Measurements from ENCODE around the gene DDX50.

The DDX50 gene

DNA sequence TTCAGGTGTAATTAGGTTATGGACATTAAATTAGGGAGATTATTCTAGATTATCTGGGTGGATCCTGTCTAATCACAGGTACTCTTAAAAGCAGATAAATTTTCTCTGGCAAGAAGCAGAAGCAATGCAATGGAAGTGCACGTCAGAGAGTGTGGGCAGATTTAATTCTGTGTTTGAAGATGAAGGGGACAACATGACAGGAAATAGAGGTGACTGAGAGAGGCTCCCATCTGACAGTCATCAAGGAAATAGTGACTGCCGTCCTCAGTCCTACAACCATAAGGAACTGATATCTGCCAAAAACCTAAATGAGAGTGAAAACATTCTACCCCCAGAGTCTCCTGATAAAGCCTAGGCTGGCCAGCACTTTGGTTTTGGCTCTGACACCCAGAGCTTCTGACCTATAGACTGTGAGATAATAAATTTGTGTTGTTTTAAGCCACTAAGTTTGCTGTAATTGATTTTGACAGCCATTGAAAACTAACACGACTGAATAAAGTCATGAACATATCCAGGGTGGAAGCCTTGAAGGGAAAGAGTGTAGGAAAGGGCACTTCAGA lies 30.5 kb upstream of the DDX50 start:
- peaks cover 9% of the 10 kb centered on the region for H3K9me3 ChIP-seq (ENCODE audit: control insufficient read depth, low read length)
- peak overlapping the region in 1 of 2 experiments; percentile 84 for H2BK12ac ChIP-seq (ENCODE audit: low read length in 2 of 2)
- no peaks in the 10 kb centered on the region for H3K36me3 ChIP-seq (ENCODE audit: control insufficient read depth in 1 of 2, insufficient read depth in 2 of 2, low read depth in 1 of 2, low read length in 2 of 2)
- no peak for DNase-seq
- H3K4me1 ChIP-seq (ENCODE audit: control insufficient read depth, insufficient read depth, low read depth, low read length) = peaks cover 2% of the 10 kb centered on the region
- no peak overlapping the region for H3K23ac ChIP-seq (ENCODE audit: low read length in 2 of 2)
- H3K4me3 ChIP-seq (ENCODE audit: insufficient read depth in 1 of 2, low read depth in 1 of 2, low read length in 2 of 2) = peak overlapping the region in 1 of 2 experiments; percentile 48
- H3K4me2 ChIP-seq (ENCODE audit: low read length, poor library complexity, severe bottlenecking) = no peak overlapping the region
- no peak overlapping the region for H3K27ac ChIP-seq (ENCODE audit: low read length, poor library complexity, severe bottlenecking)
- H4K8ac ChIP-seq (ENCODE audit: low read length) = no peak overlapping the region
- H2BK15ac ChIP-seq (ENCODE audit: low read depth, poor library complexity, severe bottlenecking) = no peak overlapping the region
- H2AFZ ChIP-seq (ENCODE audit: low read depth, low read length) = no peak overlapping the region
- no peaks in the 10 kb centered on the region for H3K79me1 ChIP-seq (replicated peaks; ENCODE audit: low read length, poor library complexity, severe bottlenecking)
- H2BK120ac ChIP-seq (ENCODE audit: low read depth, low read length) = no peak overlapping the region
- no peak overlapping the region for H3K14ac ChIP-seq (ENCODE audit: low read length in 2 of 2)
- no peak overlapping the region for H4K91ac ChIP-seq (ENCODE audit: low read length)
- H3K27me3 ChIP-seq (ENCODE audit: control insufficient read depth in 1 of 2, insufficient read depth in 1 of 2, low read length in 2 of 2) = no peaks in the 10 kb centered on the region
- H2AK5ac ChIP-seq (ENCODE audit: low read length, severe bottlenecking) = no peak overlapping the region
- H3K9ac ChIP-seq (ENCODE audit: low read length) = peak overlapping the region; percentile 56
- peak overlapping the region in 1 of 2 experiments; percentile 52 for H3K18ac ChIP-seq (ENCODE audit: low read depth in 1 of 2, low read length in 2 of 2)
- H3K4ac ChIP-seq (ENCODE audit: low read depth in 1 of 2, low read length in 2 of 2) = no peak overlapping the region
- no peak overlapping the region for H2BK5ac ChIP-seq (ENCODE audit: low read depth, low read length, poor library complexity, severe bottlenecking)
- 45% methylated on average over 3 of the region's 3 CpGs for WGBS

DNA sequence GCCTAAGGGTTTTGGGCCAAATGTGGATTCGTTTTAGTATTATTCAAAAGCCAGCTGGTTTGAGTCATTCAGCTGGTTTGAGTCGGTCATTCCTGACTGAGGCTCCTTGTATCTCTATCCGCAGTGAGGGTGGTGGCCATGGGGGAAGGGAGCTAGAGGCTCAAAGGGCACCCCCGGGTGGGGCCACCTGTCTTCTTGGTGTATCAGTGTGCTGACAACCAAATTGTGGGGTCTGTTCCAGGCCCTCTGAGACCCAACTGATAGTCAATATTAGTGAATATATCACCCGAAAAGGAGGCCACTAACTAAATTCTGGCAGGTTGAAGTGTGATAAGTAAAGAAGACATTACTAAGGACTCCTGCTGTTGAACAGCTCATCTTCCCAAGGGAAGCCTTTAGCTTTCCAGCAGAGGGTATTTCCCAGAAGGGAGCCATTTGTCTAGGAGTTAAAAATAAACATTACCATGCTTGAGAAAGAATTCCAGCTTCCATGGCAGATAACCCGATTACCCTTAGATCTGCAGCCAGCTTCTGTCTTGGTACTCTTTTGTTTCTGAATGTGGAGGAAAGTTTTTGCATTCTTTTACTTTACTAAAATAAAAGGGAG lies 29.9 kb upstream of the DDX50 start:
- peak; percentile 93 for DNase-seq
- 19% methylated on average over 5 of the region's 6 CpGs for WGBS
- no peak overlapping the region for H3K18ac ChIP-seq (ENCODE audit: low read depth in 1 of 2, low read length in 2 of 2)

DNA sequence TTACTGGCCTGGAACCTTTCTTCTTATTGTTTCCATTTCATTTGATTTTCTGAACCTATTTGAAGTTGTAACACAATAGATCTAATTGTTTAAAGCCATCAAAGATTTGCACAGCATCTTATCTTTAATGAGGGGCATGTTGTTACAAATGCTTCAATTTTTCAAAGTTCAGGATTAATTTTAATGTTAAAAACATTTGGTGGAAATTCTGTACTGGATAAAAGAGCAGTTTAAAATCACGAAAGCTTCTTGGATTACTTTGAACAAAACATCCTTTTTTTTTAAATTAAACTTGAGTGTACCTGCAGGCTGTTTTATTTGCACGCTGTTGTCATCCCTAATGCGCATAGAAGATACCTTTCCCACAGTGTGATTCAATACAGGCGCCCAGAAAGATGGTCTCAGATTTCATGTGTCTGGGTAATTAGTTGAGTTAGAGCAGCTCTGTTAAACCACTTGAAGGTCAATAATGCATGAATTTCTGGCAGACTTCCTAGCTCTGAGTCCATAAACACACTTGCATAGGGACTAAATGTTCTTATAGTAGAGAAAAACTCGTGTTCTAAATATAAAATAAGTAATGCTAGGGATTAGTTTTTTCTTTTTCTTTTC lies 29.3 kb upstream of the DDX50 start:
- Histone ChIP-seq H3K14ac (ENCODE audit: low read length in 2 of 2) (no peak overlapping the region), H3K4me3 (ENCODE audit: insufficient read depth in 1 of 2, low read depth in 1 of 2, low read length in 2 of 2) (peak overlapping the region in 1 of 2 experiments; percentile 48), H3K36me3 (ENCODE audit: control insufficient read depth in 1 of 2, insufficient read depth in 2 of 2, low read depth in 1 of 2, low read length in 2 of 2) (no peaks in the 10 kb centered on the region), H3K4ac (ENCODE audit: low read depth in 1 of 2, low read length in 2 of 2) (no peak overlapping the region), H3K18ac (ENCODE audit: low read depth in 1 of 2, low read length in 2 of 2) (no peak overlapping the region), H2BK120ac (ENCODE audit: low read depth, low read length) (no peak overlapping the region), H3K9ac (ENCODE audit: low read length) (peak overlapping the region; percentile 56), H3K23ac (ENCODE audit: low read length in 2 of 2) (no peak overlapping the region), H2BK15ac (ENCODE audit: low read depth, poor library complexity, severe bottlenecking) (no peak overlapping the region), H3K4me1 (ENCODE audit: control insufficient read depth, insufficient read depth, low read depth, low read length) (peaks cover 2% of the 10 kb centered on the region), H3K4me2 (ENCODE audit: low read length, poor library complexity, severe bottlenecking) (no peak overlapping the region), H4K91ac (ENCODE audit: low read length) (no peak overlapping the region), H3K79me1 (replicated peaks; ENCODE audit: low read length, poor library complexity, severe bottlenecking) (no peaks in the 10 kb centered on the region), H3K27ac (ENCODE audit: low read length, poor library complexity, severe bottlenecking) (no peak overlapping the region), H2AK5ac (ENCODE audit: low read length, severe bottlenecking) (no peak overlapping the region), H3K9me3 (ENCODE audit: control insufficient read depth, low read length) (peaks cover 9% of the 10 kb centered on the region), H2BK5ac (ENCODE audit: low read depth, low read length, poor library complexity, severe bottlenecking) (no peak overlapping the region), H4K8ac (ENCODE audit: low read length) (no peak overlapping the region), H2AFZ (ENCODE audit: low read depth, low read length) (no peak overlapping the region), H3K27me3 (ENCODE audit: control insufficient read depth in 1 of 2, insufficient read depth in 1 of 2, low read length in 2 of 2) (no peaks in the 10 kb centered on the region), H2BK12ac (ENCODE audit: low read length in 2 of 2) (no peak overlapping the region)
- peak; percentile 96 for DNase-seq
- 24% methylated on average over 3 of the region's 5 CpGs for WGBS

More for the DNA sequence above, 29.9 kb upstream of the DDX50 start:
- no peak overlapping the region for H2BK15ac ChIP-seq (ENCODE audit: low read depth, poor library complexity, severe bottlenecking)
- H3K4me1 ChIP-seq (ENCODE audit: control insufficient read depth, insufficient read depth, low read depth, low read length) = peaks cover 2% of the 10 kb centered on the region
- H3K4me2 ChIP-seq (ENCODE audit: low read length, poor library complexity, severe bottlenecking) = no peak overlapping the region
- peak overlapping the region in 1 of 2 experiments; percentile 84 for H2BK12ac ChIP-seq (ENCODE audit: low read length in 2 of 2)
- H3K4ac ChIP-seq (ENCODE audit: low read depth in 1 of 2, low read length in 2 of 2) = no peak overlapping the region
- peak overlapping the region in 1 of 2 experiments; percentile 48 for H3K4me3 ChIP-seq (ENCODE audit: insufficient read depth in 1 of 2, low read depth in 1 of 2, low read length in 2 of 2)
- no peaks in the 10 kb centered on the region for H3K27me3 ChIP-seq (ENCODE audit: control insufficient read depth in 1 of 2, insufficient read depth in 1 of 2, low read length in 2 of 2)
- H2AFZ ChIP-seq (ENCODE audit: low read depth, low read length) = no peak overlapping the region
- H2BK120ac ChIP-seq (ENCODE audit: low read depth, low read length) = no peak overlapping the region
- peaks cover 9% of the 10 kb centered on the region for H3K9me3 ChIP-seq (ENCODE audit: control insufficient read depth, low read length)
- H3K79me1 ChIP-seq (replicated peaks; ENCODE audit: low read length, poor library complexity, severe bottlenecking) = no peaks in the 10 kb centered on the region
- H3K14ac ChIP-seq (ENCODE audit: low read length in 2 of 2) = no peak overlapping the region
- H2AK5ac ChIP-seq (ENCODE audit: low read length, severe bottlenecking) = no peak overlapping the region
- peak overlapping the region; percentile 56 for H3K9ac ChIP-seq (ENCODE audit: low read length)
- H4K8ac ChIP-seq (ENCODE audit: low read length) = no peak overlapping the region
- no peak overlapping the region for H2BK5ac ChIP-seq (ENCODE audit: low read depth, low read length, poor library complexity, severe bottlenecking)
- H3K23ac ChIP-seq (ENCODE audit: low read length in 2 of 2) = no peak overlapping the region
- no peak overlapping the region for H3K27ac ChIP-seq (ENCODE audit: low read length, poor library complexity, severe bottlenecking)
- no peaks in the 10 kb centered on the region for H3K36me3 ChIP-seq (ENCODE audit: control insufficient read depth in 1 of 2, insufficient read depth in 2 of 2, low read depth in 1 of 2, low read length in 2 of 2)
- H4K91ac ChIP-seq (ENCODE audit: low read length) = no peak overlapping the region

DNA sequence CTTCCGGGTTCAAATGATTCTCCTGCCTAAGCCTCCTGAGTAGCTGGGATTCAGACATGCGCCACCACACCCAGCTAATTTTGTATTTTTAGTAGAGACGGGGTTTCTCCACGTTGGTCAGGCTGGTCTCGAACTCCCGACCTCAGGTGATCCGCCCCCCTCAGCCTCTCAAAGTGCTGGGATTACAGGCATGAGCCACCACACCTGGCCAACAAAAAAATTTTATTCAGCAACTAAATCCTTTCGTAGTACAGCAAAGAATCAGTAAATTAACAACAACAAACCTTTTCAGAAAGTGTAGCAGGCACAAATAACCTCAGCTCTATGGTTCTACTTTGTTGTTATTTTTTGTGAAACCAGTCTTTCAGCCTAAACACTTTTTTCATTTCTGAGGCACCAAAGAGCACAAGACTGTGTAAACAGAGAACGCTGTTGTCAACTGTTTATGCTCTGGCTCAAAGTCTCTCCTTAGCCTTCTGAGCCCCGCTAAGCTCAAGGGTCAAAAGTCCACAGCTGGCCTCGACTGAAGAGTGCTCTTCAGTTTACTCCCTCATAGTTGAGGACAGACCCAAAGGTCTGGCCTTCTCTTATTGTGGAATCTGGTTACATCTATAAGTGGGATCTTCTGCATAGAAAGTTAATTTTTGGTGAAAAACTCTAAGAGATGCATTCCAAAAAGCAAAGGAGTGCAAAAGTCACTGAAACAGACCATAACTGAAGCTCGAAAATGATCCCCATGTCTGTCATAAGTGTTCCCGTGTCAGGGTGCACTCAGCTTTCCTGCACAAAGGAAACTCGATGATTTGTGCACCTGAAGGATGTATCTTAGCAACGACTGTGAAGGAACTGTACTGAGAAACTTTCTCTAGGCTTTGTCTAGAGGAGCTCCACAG lies 24.6 kb upstream of the DDX50 start:
- H3K9ac ChIP-seq (ENCODE audit: low read length) = no peak overlapping the region
- H2BK5ac ChIP-seq (ENCODE audit: low read depth, low read length, poor library complexity, severe bottlenecking) = no peak overlapping the region
- H3K4me3 ChIP-seq (ENCODE audit: insufficient read depth in 1 of 2, low read depth in 1 of 2, low read length in 2 of 2) = no peak overlapping the region
- no peak overlapping the region for H4K91ac ChIP-seq (ENCODE audit: low read length)
- no peaks in the 10 kb centered on the region for H3K4me1 ChIP-seq (ENCODE audit: control insufficient read depth, insufficient read depth, low read depth, low read length)
- no peak overlapping the region for H2BK15ac ChIP-seq (ENCODE audit: low read depth, poor library complexity, severe bottlenecking)
- H3K79me1 ChIP-seq (replicated peaks; ENCODE audit: low read length, poor library complexity, severe bottlenecking) = no peaks in the 10 kb centered on the region
- no peaks in the 10 kb centered on the region for H3K36me3 ChIP-seq (ENCODE audit: control insufficient read depth in 1 of 2, insufficient read depth in 2 of 2, low read depth in 1 of 2, low read length in 2 of 2)
- H3K27ac ChIP-seq (ENCODE audit: low read length, poor library complexity, severe bottlenecking) = no peak overlapping the region
- no peak overlapping the region for H3K4me2 ChIP-seq (ENCODE audit: low read length, poor library complexity, severe bottlenecking)
- no peak overlapping the region for H2AK5ac ChIP-seq (ENCODE audit: low read length, severe bottlenecking)
- H4K8ac ChIP-seq (ENCODE audit: low read length) = no peak overlapping the region
- no peaks in the 10 kb centered on the region for H3K9me3 ChIP-seq (ENCODE audit: control insufficient read depth, low read length)
- no peak overlapping the region for H3K4ac ChIP-seq (ENCODE audit: low read depth in 1 of 2, low read length in 2 of 2)
- 60% methylated on average over 15 of the region's 15 CpGs for WGBS
- no peak overlapping the region for H3K14ac ChIP-seq (ENCODE audit: low read length in 2 of 2)
- H3K18ac ChIP-seq (ENCODE audit: low read depth in 1 of 2, low read length in 2 of 2) = no peak overlapping the region
- H2BK12ac ChIP-seq (ENCODE audit: low read length in 2 of 2) = no peak overlapping the region
- no peak overlapping the region for H2BK120ac ChIP-seq (ENCODE audit: low read depth, low read length)
- H2AFZ ChIP-seq (ENCODE audit: low read depth, low read length) = no peak overlapping the region
- no peaks in the 10 kb centered on the region for H3K27me3 ChIP-seq (ENCODE audit: control insufficient read depth in 1 of 2, insufficient read depth in 1 of 2, low read length in 2 of 2)
- DNase-seq = peak; percentile 78
- no peak overlapping the region for H3K23ac ChIP-seq (ENCODE audit: low read length in 2 of 2)

Data from mesenchymal stem cell (in vitro differentiated cells and primary cell).